ENCODE measurements around the gene SLC9A3.
A peak's percentile ranks its signal among the peaks of the same experiment; 100 is the strongest.

- TF ChIP-seq CHD2 (IDR thresholded peaks at IDR 0.05; ENCODE audit: low read depth, low read length) (no peak), SOX6 (IDR thresholded peaks at IDR 0.05) (no peak), SOX6 (CRISPR knock-in tag; IDR thresholded peaks at IDR 0.05) (no peak), JUND (CRISPR knock-in tag; IDR thresholded peaks at IDR 0.05) (no peak), MAX (IDR thresholded peaks at IDR 0.05) (peak; percentile 57), MXD3 (CRISPR knock-in tag; IDR thresholded peaks at IDR 0.05) (no peak), FOXP4 (CRISPR knock-in tag; IDR thresholded peaks at IDR 0.05) (no peak), ZBTB21 (CRISPR knock-in tag; IDR thresholded peaks at IDR 0.05) (no peak), MED1 (CRISPR knock-in tag; IDR thresholded peaks at IDR 0.05) (no peak), FOXP1 (IDR thresholded peaks at IDR 0.05) (no peak), FOXP1 (CRISPR knock-in tag; IDR thresholded peaks at IDR 0.05) (no peak)
Measured at GRCh38 chr5:488744-489688, 35.2 kb downstream of the SLC9A3 start.

Data from HepG2 (cell line).